LHCN-M2 (cell line): ENCODE data around the gene ADORA1. TPM values are rescaled to one million over a fixed set of nuclear protein-coding genes. Genes with fewer than 3 reads are reported as not detected.

Experiments
- DNase-seq: peaks from one replicate; pipeline ENCODE4 v3.0.0-alpha.2; 2012; ENCODE audit warnings: low read depth
- total RNA-seq: library from RNA; depleted of rRNA; stranded (reverse); fragments of >200 nt; gene quantifications from 2 replicates; pipeline ENCODE4 v1.2.3, GENCODE V29; 2014

Gene ADORA1
- total RNA-seq, 1 experiment from 2014 or later, result 19.1 TPM

- no peak for DNase-seq
Measured at GRCh38 chr1:203185585-203185984, 58.1 kb downstream of the ADORA1 start.

GRCh38 chr1:203186091-203186445 is 58.5 kb downstream of the ADORA1 start:
- DNase-seq, result no peak

GRCh38 chr1:203186446-203187303 is 59.1 kb downstream of the ADORA1 start, which contains the start of gene CHI3L1:
Gene CHI3L1 (minus strand): TSS chr1:203186704. CDS start chr1:203186623, 81 bp downstream.
- no peak for DNase-seq

GRCh38 chr1:203187304-203187685 is 59.8 kb downstream of the ADORA1 start:
- no peak for DNase-seq

GRCh38 chr1:203187689-203188264 is 60.3 kb downstream of the ADORA1 start:
- no peak for DNase-seq

- no peak for DNase-seq
Measured at GRCh38 chr1:203188686-203189232, 61.2 kb downstream of the ADORA1 start.

GRCh38 chr1:203189951-203190352 is 62.4 kb downstream of the ADORA1 start:
- no peak for DNase-seq

GRCh38 chr1:203190949-203191348 is 63.4 kb downstream of the ADORA1 start:
- DNase-seq, result no peak

GRCh38 chr1:203196371-203196770 is 68.8 kb downstream of the ADORA1 start:
- DNase-seq, result no peak

GRCh38 chr1:203197625-203198024 is 70.1 kb downstream of the ADORA1 start:
- DNase-seq, result peak; percentile 94

- no peak for DNase-seq
Measured at GRCh38 chr1:203199002-203199401, 71.5 kb downstream of the ADORA1 start.

GRCh38 chr1:203199481-203199815 is 71.9 kb downstream of the ADORA1 start:
- no peak for DNase-seq

GRCh38 chr1:203199816-203200571 is 72.5 kb downstream of the ADORA1 start:
- peak; percentile 85 for DNase-seq

GRCh38 chr1:203200916-203201315 is 73.4 kb downstream of the ADORA1 start:
- DNase-seq, result no peak

- DNase-seq, result no peak
Measured at GRCh38 chr1:203201516-203202205, 74.1 kb downstream of the ADORA1 start.

- DNase-seq, result peak; percentile 90
Measured at GRCh38 chr1:203202431-203203245, 75.1 kb downstream of the ADORA1 start.

GRCh38 chr1:203204756-203205155 is 77.2 kb downstream of the ADORA1 start:
- no peak for DNase-seq

- DNase-seq, result peak; percentile 44
Measured at GRCh38 chr1:203206129-203206687, 78.7 kb downstream of the ADORA1 start.

GRCh38 chr1:203207751-203208150 is 80.2 kb downstream of the ADORA1 start:
- no peak for DNase-seq

GRCh38 chr1:203208181-203208580 is 80.7 kb downstream of the ADORA1 start:
- DNase-seq, result no peak
